ENCODE results near the gene ZBTB34. TPM values are rescaled to one million over a fixed set of nuclear protein-coding genes. Genes with fewer than 3 reads are reported as not detected.

ZBTB34 gene
- total and polyA plus RNA-seq, 9 of the 15 experiments (the other 6 are each of a cell fraction or from before 2014, with no cell fraction given): 2.7 to 15.6 (median 9.8) TPM

DNA sequence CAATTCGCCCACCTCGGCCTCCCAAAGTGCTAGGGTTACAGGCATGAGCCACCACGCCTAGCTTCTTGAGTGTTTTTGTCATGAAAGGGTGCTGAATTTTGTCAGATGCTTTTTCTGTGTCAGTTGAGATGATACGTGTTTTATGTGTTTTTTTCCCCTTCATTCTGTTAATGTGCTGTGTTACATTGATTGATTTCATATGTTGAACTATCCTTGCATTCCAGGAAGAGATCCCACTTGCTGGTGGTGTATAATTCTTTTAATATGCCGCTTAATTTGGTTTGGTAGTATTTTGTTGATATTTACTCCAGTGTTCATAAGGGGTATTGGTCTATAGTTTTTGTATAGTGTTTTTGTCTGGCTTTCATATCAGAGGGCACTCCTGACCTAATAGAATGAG is 42.0 kb upstream of the ZBTB34 start:
- Histone ChIP-seq H2AFZ (ENCODE audit: low read depth, low read length) (no peak overlapping the region), H3K4me2 (ENCODE audit: insufficient read depth, low read length) (no peak overlapping the region), H3K79me2 (ENCODE audit: control insufficient read depth, insufficient read depth, low read length) (peaks cover 57% of the 10 kb centered on the region), H3K27ac (ENCODE audit: extremely low read depth, low read depth, low read length) (no peak overlapping the region), H3K9ac (ENCODE audit: insufficient read depth in 1 of 2, low read depth in 2 of 2, low read length in 2 of 2) (no peak overlapping the region), H3K4me3 (no peak overlapping the region), H3K27me3 (ENCODE audit: control insufficient read depth in 2 of 2, insufficient read depth in 2 of 2, low read length in 2 of 2) (no peaks in the 10 kb centered on the region), H3K36me3 (ENCODE audit: control insufficient read depth, insufficient read depth, low read length) (peaks cover 51% of the 10 kb centered on the region), H4K20me1 (replicated peaks; ENCODE audit: control insufficient read depth, insufficient read depth, low read length) (no peaks in the 10 kb centered on the region), H3K9me1 (ENCODE audit: control insufficient read depth, insufficient read depth, low read length) (no peaks in the 10 kb centered on the region), H3K4me1 (replicated peaks in 1 of 2; ENCODE audit: control insufficient read depth in 2 of 2, insufficient read depth in 2 of 2, low read length in 2 of 2) (no peaks in the 10 kb centered on the region), H3K9me3 (replicated peaks; ENCODE audit: control insufficient read depth, insufficient read depth, low read depth, low read length) (peaks cover 21% of the 10 kb centered on the region)
- POLR2A ChIA-PET: interaction anchor here (0.7 kb wide), 1 partner anchor 15 kb away, joined by 3 read pairs; no protein-coding TSS in a partner anchor
- DNase-seq (ENCODE audit: extremely low read depth in 1 of 4, low spot score in 3 of 4) (no peak), FAIRE-seq (no peak), ATAC-seq (no peak)
- WGBS (ENCODE audit: insufficient coverage, low coverage, missing lambda C conversion rate): 99% methylated on average over 5 of the region's 5 CpGs
- in situ Hi-C loops (cut with MboI): no loop called here
- BruUV-seq (replicated peaks): no TSS peak
- intact Hi-C loops (cut with micrococcal nuclease): no loop called here
- CTCF ChIA-PET (ENCODE audit: low intra/inter-chr PET ratio): interaction anchor here (0.7 kb wide), 1 partner anchor 117 kb away, joined by 3 read pairs; no protein-coding TSS in a partner anchor
- TF ChIP-seq, protein P1, sequence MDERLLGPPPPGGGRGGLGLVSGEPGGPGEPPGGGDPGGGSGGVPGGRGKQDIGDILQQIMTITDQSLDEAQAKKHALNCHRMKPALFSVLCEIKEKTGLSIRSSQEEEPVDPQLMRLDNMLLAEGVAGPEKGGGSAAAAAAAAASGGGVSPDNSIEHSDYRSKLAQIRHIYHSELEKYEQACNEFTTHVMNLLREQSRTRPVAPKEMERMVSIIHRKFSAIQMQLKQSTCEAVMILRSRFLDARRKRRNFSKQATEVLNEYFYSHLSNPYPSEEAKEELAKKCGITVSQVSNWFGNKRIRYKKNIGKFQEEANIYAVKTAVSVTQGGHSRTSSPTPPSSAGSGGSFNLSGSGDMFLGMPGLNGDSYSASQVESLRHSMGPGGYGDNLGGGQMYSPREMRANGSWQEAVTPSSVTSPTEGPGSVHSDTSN (CRISPR knock-in tag; IDR thresholded peaks at IDR 0.05; ENCODE audit: low read depth): no peak
- TF ChIP-seq, protein P1 (tag; conservative IDR thresholded peaks at IDR 0.05; ENCODE audit: low read depth): 0 out of 2 replicates have a peak, but pooled peaks have one; percentile 15
- TF ChIP-seq STAT5B (CRISPR knock-in tag; IDR thresholded peaks at IDR 0.05) (no peak), SAFB (IDR thresholded peaks at IDR 0.05; ENCODE audit: borderline replicate concordance, low read depth, low read length) (no peak), CBX3 (IDR thresholded peaks at IDR 0.05; ENCODE audit: borderline replicate concordance in 1 of 2, low read length in 2 of 2) (peak in 1 of 2 experiments; percentile 72; a peak in 1 of 3 replicates), RBM22 (IDR thresholded peaks at IDR 0.05; ENCODE audit: low read depth, low read length, poor library complexity, severe bottlenecking) (no peak), GABPB2 (CRISPR knock-in tag; conservative IDR thresholded peaks at IDR 0.05) (no peak), MAFK (IDR thresholded peaks at IDR 0.05; ENCODE audit: low read length) (no peak), DNMT1 (IDR thresholded peaks at IDR 0.05) (no peak), RBFOX2 (IDR thresholded peaks at IDR 0.05; ENCODE audit: low read depth, low read length) (no peak)
- TF ChIP-seq, protein P2, sequence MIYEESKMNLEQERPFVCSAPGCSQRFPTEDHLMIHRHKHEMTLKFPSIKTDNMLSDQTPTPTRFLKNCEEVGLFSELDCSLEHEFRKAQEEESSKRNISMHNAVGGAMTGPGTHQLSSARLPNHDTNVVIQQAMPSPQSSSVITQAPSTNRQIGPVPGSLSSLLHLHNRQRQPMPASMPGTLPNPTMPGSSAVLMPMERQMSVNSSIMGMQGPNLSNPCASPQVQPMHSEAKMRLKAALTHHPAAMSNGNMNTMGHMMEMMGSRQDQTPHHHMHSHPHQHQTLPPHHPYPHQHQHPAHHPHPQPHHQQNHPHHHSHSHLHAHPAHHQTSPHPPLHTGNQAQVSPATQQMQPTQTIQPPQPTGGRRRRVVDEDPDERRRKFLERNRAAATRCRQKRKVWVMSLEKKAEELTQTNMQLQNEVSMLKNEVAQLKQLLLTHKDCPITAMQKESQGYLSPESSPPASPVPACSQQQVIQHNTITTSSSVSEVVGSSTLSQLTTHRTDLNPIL (CRISPR knock-in tag; IDR thresholded peaks at IDR 0.05): no peak
- TF ChIP-seq, protein P3, sequence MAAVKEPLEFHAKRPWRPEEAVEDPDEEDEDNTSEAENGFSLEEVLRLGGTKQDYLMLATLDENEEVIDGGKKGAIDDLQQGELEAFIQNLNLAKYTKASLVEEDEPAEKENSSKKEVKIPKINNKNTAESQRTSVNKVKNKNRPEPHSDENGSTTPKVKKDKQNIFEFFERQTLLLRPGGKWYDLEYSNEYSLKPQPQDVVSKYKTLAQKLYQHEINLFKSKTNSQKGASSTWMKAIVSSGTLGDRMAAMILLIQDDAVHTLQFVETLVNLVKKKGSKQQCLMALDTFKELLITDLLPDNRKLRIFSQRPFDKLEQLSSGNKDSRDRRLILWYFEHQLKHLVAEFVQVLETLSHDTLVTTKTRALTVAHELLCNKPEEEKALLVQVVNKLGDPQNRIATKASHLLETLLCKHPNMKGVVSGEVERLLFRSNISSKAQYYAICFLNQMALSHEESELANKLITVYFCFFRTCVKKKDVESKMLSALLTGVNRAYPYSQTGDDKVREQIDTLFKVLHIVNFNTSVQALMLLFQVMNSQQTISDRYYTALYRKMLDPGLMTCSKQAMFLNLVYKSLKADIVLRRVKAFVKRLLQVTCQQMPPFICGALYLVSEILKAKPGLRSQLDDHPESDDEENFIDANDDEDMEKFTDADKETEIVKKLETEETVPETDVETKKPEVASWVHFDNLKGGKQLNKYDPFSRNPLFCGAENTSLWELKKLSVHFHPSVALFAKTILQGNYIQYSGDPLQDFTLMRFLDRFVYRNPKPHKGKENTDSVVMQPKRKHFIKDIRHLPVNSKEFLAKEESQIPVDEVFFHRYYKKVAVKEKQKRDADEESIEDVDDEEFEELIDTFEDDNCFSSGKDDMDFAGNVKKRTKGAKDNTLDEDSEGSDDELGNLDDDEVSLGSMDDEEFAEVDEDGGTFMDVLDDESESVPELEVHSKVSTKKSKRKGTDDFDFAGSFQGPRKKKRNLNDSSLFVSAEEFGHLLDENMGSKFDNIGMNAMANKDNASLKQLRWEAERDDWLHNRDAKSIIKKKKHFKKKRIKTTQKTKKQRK (IDR thresholded peaks at IDR 0.05; ENCODE audit: borderline replicate concordance, low read depth, low read length): no peak
- TF ChIP-seq, protein P4, sequence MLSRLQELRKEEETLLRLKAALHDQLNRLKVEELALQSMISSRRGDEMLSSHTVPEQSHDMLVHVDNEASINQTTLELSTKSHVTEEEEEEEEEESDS (CRISPR knock-in tag; IDR thresholded peaks at IDR 0.05): no peak

Measured in K562 (cell line).